Vagina (tissue), 2 donors: ENCODE measurements around the gene MMP24. TPM values are rescaled to one million over a fixed set of nuclear protein-coding genes. Genes with fewer than 3 reads are reported as not detected.

Source experiments
- DNase-seq, 2 donors: peaks; one replicate each; pipeline ENCODE4 v3.0.0-alpha.2; 2017; ENCODE audit errors: extremely low spot score in 2 of 2
- H3K27ac ChIP-seq: fragments of 200-600 bp; sonication (generic); one replicate; pipeline ENCODE4 v1.5.1; 2019
- H3K27me3 ChIP-seq: fragments of 200-600 bp; sonication (generic); one replicate; pipeline ENCODE4 v1.5.1; 2019
- H3K36me3 ChIP-seq, 2 donors: fragments of 200-600 bp; sonication (generic); one replicate each; pipeline ENCODE4 v1.5.1; 2017 to 2019
- H3K4me1 ChIP-seq: fragments of 200-600 bp; sonication (generic); one replicate; pipeline ENCODE4 v1.5.1; 2019
- H3K4me3 ChIP-seq, 2 donors: fragments of 200-600 bp; sonication (generic); 1 replicate in 1 of 2; 2 replicates in 1 of 2; pipeline ENCODE4 v1.5.1; 2016 to 2019
- H3K9me3 ChIP-seq: fragments of 200-600 bp; sonication (generic); one replicate; pipeline ENCODE4 v1.5.1; 2019
- POLR2A ChIP-seq, 2 donors: fragments of 450-650 bp; IDR thresholded peaks; one replicate each; pipeline ENCODE4 v1.6.1; 2017; ENCODE audit warnings: antibody characterized with exemption in 2 of 2, mild to moderate bottlenecking in 2 of 2, moderate library complexity in 2 of 2
- POLR2AphosphoS5 ChIP-seq, 2 donors: sonication (generic); formaldehyde crosslinking; IDR thresholded peaks; one replicate each; pipeline ENCODE4 v1.9.0; 2017; ENCODE audit warnings: antibody characterized with exemption in 2 of 2, mild to moderate bottlenecking in 2 of 2, low read depth in 1 of 2; ENCODE audit not compliant: insufficient read depth in 1 of 2
- intact Hi-C: fragments of 100-400 bp; cut with DNase I; formaldehyde crosslinking; loops from one replicate; pipeline ENCODE4 v1.15.1; 2023
- total RNA-seq: library from RNA; depleted of rRNA; stranded (reverse); fragments of >200 nt; gene quantifications from one replicate; pipeline ENCODE4 v1.2.3, GENCODE V29; 2016
- TF ChIP-seq, protein P1 (sequence below), 3 experiments: fragments of 450-650 bp in 2 of 3; fragments of 200-600 bp in 1 of 3; sonication (generic) in 1 of 3; IDR thresholded peaks; one replicate each; pipeline ENCODE4 v1.5.1; 2017 to 2019; ENCODE audit warnings: antibody characterized with exemption in 3 of 3, mild to moderate bottlenecking in 2 of 3, moderate library complexity in 2 of 3

The MMP24 gene
- total RNA-seq, 1 donor from 2014 or later: 0.98 TPM

- DNase-seq: no peak
- Histone ChIP-seq H3K27ac (peak overlapping the region; percentile 40), H3K27me3 (no peaks in the 10 kb centered on the region), H3K4me1 (peaks cover 67% of the 10 kb centered on the region), H3K4me3 (no peak overlapping the region), H3K36me3 (peaks cover 0 to 23% of the 10 kb centered on the region in 2 donors), H3K9me3 (no peaks in the 10 kb centered on the region)
- intact Hi-C loops: no loop called here
- no peak for TF ChIP-seq POLR2AphosphoS5 (IDR thresholded peaks at IDR 0.05; ENCODE audit: insufficient read depth in 1 of 2, low read depth in 1 of 2)
- no peak for TF ChIP-seq POLR2A (IDR thresholded peaks at IDR 0.05)
- TF ChIP-seq, protein P1, sequence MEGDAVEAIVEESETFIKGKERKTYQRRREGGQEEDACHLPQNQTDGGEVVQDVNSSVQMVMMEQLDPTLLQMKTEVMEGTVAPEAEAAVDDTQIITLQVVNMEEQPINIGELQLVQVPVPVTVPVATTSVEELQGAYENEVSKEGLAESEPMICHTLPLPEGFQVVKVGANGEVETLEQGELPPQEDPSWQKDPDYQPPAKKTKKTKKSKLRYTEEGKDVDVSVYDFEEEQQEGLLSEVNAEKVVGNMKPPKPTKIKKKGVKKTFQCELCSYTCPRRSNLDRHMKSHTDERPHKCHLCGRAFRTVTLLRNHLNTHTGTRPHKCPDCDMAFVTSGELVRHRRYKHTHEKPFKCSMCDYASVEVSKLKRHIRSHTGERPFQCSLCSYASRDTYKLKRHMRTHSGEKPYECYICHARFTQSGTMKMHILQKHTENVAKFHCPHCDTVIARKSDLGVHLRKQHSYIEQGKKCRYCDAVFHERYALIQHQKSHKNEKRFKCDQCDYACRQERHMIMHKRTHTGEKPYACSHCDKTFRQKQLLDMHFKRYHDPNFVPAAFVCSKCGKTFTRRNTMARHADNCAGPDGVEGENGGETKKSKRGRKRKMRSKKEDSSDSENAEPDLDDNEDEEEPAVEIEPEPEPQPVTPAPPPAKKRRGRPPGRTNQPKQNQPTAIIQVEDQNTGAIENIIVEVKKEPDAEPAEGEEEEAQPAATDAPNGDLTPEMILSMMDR (IDR thresholded peaks at IDR 0.05): no peak
Measured at GRCh38 chr20:35280523-35280922, 54.0 kb downstream of the MMP24 start.

- Histone ChIP-seq H3K4me3 (no peak overlapping the region), H3K4me1 (peaks cover 56% of the 10 kb centered on the region), H3K27me3 (no peaks in the 10 kb centered on the region), H3K27ac (no peak overlapping the region), H3K36me3 (peaks cover 0 to 23% of the 10 kb centered on the region in 2 donors), H3K9me3 (no peaks in the 10 kb centered on the region)
- intact Hi-C loops: no loop called here
- no peak for TF ChIP-seq POLR2AphosphoS5 (IDR thresholded peaks at IDR 0.05; ENCODE audit: insufficient read depth in 1 of 2, low read depth in 1 of 2)
- no peak for TF ChIP-seq POLR2A (IDR thresholded peaks at IDR 0.05)
- TF ChIP-seq, protein P1 (IDR thresholded peaks at IDR 0.05): no peak
- DNase-seq: no peak
Measured at GRCh38 chr20:35281506-35282101, 55.1 kb downstream of the MMP24 start.

DNA sequence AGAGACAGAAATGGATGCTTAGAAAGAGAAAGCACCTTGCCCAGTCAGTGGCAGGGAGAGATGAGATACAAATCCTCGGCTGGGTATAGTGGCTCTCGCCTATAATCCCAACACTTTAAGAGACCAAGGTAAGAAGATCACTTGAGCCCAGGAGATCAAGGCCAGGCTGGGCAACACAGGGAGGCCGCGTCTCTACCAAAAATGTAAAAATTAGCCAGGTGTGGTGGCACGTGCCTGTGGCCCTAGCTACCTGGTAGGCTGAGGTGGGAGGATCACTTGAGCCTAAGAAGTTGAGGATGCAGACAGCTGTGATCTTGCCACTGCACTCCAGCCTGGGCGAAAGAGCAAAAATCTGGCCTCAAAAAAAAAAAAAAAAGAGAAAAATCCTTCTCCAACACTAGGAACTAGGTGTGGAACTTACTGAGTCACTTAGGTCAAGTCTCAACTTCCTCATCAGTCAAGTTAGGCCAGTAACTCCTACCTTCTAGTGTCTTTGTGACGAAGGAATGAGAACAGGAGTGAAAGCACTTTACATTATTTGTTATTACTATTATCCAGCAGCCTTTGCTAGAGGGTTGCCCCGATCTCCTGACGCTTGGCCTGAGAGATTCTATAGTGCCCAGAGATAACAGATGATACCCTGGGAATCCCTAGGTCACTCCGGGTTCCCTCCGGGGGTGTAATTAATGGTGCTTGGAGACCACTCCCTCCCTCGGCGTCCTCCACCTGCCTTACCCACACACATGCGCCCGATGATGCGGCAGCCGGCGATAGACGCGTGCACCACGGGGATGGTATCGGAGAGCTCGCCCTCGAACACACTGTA lies 57.2 kb downstream of the MMP24 start:
- Histone ChIP-seq H3K36me3 (peaks cover 0 to 22% of the 10 kb centered on the region in 2 donors), H3K27ac (peak overlapping the region; percentile 81), H3K4me1 (peaks cover 43% of the 10 kb centered on the region), H3K9me3 (no peaks in the 10 kb centered on the region), H3K27me3 (no peaks in the 10 kb centered on the region), H3K4me3 (peak overlapping the region; percentile 69 to 76)
- TF ChIP-seq, protein P1 (IDR thresholded peaks at IDR 0.05): no peak
- TF ChIP-seq POLR2AphosphoS5 (IDR thresholded peaks at IDR 0.05; ENCODE audit: insufficient read depth in 1 of 2, low read depth in 1 of 2): peak in 1 of 2 donors; percentile 18
- no peak for TF ChIP-seq POLR2A (IDR thresholded peaks at IDR 0.05)
- DNase-seq: no peak
- intact Hi-C loops: no loop called here

- Histone ChIP-seq H3K4me3 (peak within 1 kb of the TSS; percentile 69 to 76), H3K27ac (peak within 1 kb of the TSS; percentile 81), H3K27me3 (no peaks in the 10 kb centered on the region), H3K4me1 (peaks cover 40% of the 10 kb centered on the region), H3K9me3 (no peaks in the 10 kb centered on the region), H3K36me3 (peaks cover 0 to 14% of the 10 kb centered on the region in 2 donors)
- intact Hi-C loops: no loop called here
- TF ChIP-seq, protein P1 (IDR thresholded peaks at IDR 0.05): no peak
- TF ChIP-seq POLR2A (IDR thresholded peaks at IDR 0.05): no peak
- peak; percentile 13 to 56 for TF ChIP-seq POLR2AphosphoS5 (IDR thresholded peaks at IDR 0.05; ENCODE audit: insufficient read depth in 1 of 2, low read depth in 1 of 2)
- DNase-seq: no peak
Measured at GRCh38 chr20:35284267-35284991, 57.9 kb downstream of the MMP24 start, which contains the start of gene EIF6. Gene EIF6 (minus strand): TSS chr20:35284772. CDS start chr20:35284487, 285 bp downstream.
